SK-N-SH (cell line): ENCODE results near the gene TPMT. TPM values are rescaled to one million over a fixed set of nuclear protein-coding genes. Genes with fewer than 3 reads are reported as not detected.

Experiments
- CTCF ChIA-PET: fragments of 300-600, 350-600 bp; formaldehyde crosslinking; extraction: SDS; loops from one replicate; lab custom pipeline; 2021; lab: Yijun Ruan, JAX
- POLR2A ChIA-PET: fragments of 350-600 bp; sonication (Branson Sonifier 250); formaldehyde crosslinking; extraction: SDS; loops from one replicate; lab custom pipeline; 2020; ENCODE audit warnings: antibody characterized with exemption, inconsistent platforms; lab: Yijun Ruan, JAX
- DNase-seq: peaks from one replicate; pipeline ENCODE4 v3.0.0; 2012
- H2AFZ ChIP-seq: fragments of 200-600 bp; sonication (generic); 2 replicates; pipeline ENCODE4 v1.8.1; 2016; ENCODE audit warnings: antibody characterized with exemption, mild to moderate bottlenecking, low read depth
- H3F3A ChIP-seq: fragments of 200-600 bp; sonication (generic); replicated peaks from 2 replicates; pipeline ENCODE3; 2016; ENCODE audit warnings: antibody characterized with exemption, mild to moderate bottlenecking; ENCODE audit not compliant: insufficient read depth
- H3K27ac ChIP-seq, 2 experiments: fragments of 200-500 bp in 1 of 2; fragments of 200-600 bp in 1 of 2; sonication (Bioruptor generic) in 1 of 2; sonication (generic), shearing (Covaris generic) in 1 of 2; 2 replicates each; pipeline versions ENCODE4 v1.5.1 to v1.6.1; 2014 to 2016; ENCODE audit warnings: low read depth in 2 of 2, inconsistent platforms in 1 of 2, low read length in 1 of 2, mild to moderate bottlenecking in 1 of 2, mixed read lengths in 1 of 2
- H3K27me3 ChIP-seq: fragments of 200-600 bp; sonication (generic), shearing (Covaris generic); 2 replicates; pipeline ENCODE4 v1.6.1; 2016; ENCODE audit warnings: mixed run types; ENCODE audit not compliant: insufficient read depth
- H3K36me3 ChIP-seq, 2 experiments: fragments of 200-500 bp in 1 of 2; fragments of 200-600 bp in 1 of 2; sonication (Bioruptor generic) in 1 of 2; sonication (generic) in 1 of 2; replicated peaks in 1 of 2; 2 replicates each; pipeline versions ENCODE3 to v1.5.1; 2014 to 2016; ENCODE audit warnings: low read length in 1 of 2, mild to moderate bottlenecking in 1 of 2; ENCODE audit not compliant: insufficient read depth in 2 of 2, control insufficient read depth in 1 of 2
- H3K4me1 ChIP-seq, 2 experiments: fragments of 200-500 bp in 1 of 2; fragments of 200-600 bp in 1 of 2; sonication (Bioruptor generic) in 1 of 2; sonication (generic), shearing (Covaris generic) in 1 of 2; 2 replicates each; pipeline versions ENCODE4 v1.5.1 to v1.6.1; 2014 to 2016; ENCODE audit warnings: low read depth in 1 of 2, low read length in 1 of 2, mixed run types in 1 of 2; ENCODE audit not compliant: insufficient read depth in 2 of 2, control insufficient read depth in 1 of 2
- H3K4me2 ChIP-seq: fragments of 200-600 bp; sonication (generic), shearing (Covaris generic); 2 replicates; pipeline ENCODE4 v1.6.1; 2017; ENCODE audit warnings: mixed run types
- H3K4me3 ChIP-seq, 2 experiments: fragments of 200-500 bp in 1 of 2; fragments of 200-600 bp in 1 of 2; sonication (Bioruptor generic) in 1 of 2; sonication (generic), shearing (Covaris generic) in 1 of 2; 2 replicates each; pipeline versions ENCODE4 v1.5.1 to v1.8.1; 2014 to 2016; ENCODE audit warnings: low read depth in 2 of 2, inconsistent platforms in 1 of 2, low read length in 1 of 2, mild to moderate bottlenecking in 1 of 2, mixed read lengths in 1 of 2, moderate library complexity in 1 of 2
- H3K79me2 ChIP-seq: fragments of 200-600 bp; sonication (generic); 2 replicates; pipeline ENCODE4 v1.8.1; 2017; ENCODE audit warnings: mild to moderate bottlenecking; ENCODE audit not compliant: insufficient read depth
- H3K9ac ChIP-seq: fragments of 200-600 bp; sonication (generic); 2 replicates; pipeline ENCODE4 v1.6.1; 2017; ENCODE audit warnings: mixed run types
- H3K9me2 ChIP-seq: fragments of 200-600 bp; sonication (generic); 2 replicates; pipeline ENCODE4 v1.6.1; 2017; ENCODE audit warnings: mixed run types
- H3K9me3 ChIP-seq: fragments of 200-600 bp; sonication (generic); 2 replicates; pipeline ENCODE4 v1.6.1; 2017; ENCODE audit warnings: mixed run types, mild to moderate bottlenecking, moderate library complexity
- H4K20me1 ChIP-seq: fragments of 200-600 bp; sonication (generic); 2 replicates; pipeline ENCODE4 v1.6.1; 2017; ENCODE audit warnings: mild to moderate bottlenecking, mixed run types; ENCODE audit not compliant: insufficient read depth
- CTCF ChIP-seq: fragments of 200-600 bp; sonication (generic); IDR thresholded peaks from 2 replicates; pipeline ENCODE4 v1.6.1; 2017; ENCODE audit warnings: antibody characterized with exemption, mild to moderate bottlenecking, moderate library complexity
- ELF1 ChIP-seq: IDR thresholded peaks from 2 replicates; pipeline ENCODE4 v1.4.0; 2012
- EZH2phosphoT487 ChIP-seq: fragments of 200-600 bp; sonication (generic); IDR thresholded peaks from 2 replicates; pipeline ENCODE4 v1.6.1; 2017; ENCODE audit warnings: low read depth, mixed run types, mild to moderate bottlenecking, antibody characterized with exemption, moderate library complexity, borderline replicate concordance
- FOXJ3 ChIP-seq: sonication (generic); formaldehyde crosslinking; IDR thresholded peaks from 2 replicates; pipeline ENCODE4 v1.5.1; 2020; ENCODE audit warnings: mild to moderate bottlenecking, missing genetic modification reagents
- IRF3 ChIP-seq: fragments of 150-350 bp; IDR thresholded peaks from 2 replicates; pipeline ENCODE4 v1.6.1; 2016; ENCODE audit warnings: mild to moderate bottlenecking, low read depth, low read length
- MEF2A ChIP-seq: IDR thresholded peaks from 2 replicates; pipeline ENCODE4 v1.4.0; 2012; ENCODE audit warnings: low read depth, borderline replicate concordance
- NFIC ChIP-seq: IDR thresholded peaks from 2 replicates; pipeline ENCODE4 v1.4.0; 2012; ENCODE audit warnings: borderline replicate concordance
- NRF1 ChIP-seq: IDR thresholded peaks from 2 replicates; pipeline ENCODE4 v1.6.1; 2012; ENCODE audit warnings: low read depth, mild to moderate bottlenecking, low read length
- RAD21 ChIP-seq: IDR thresholded peaks from 2 replicates; pipeline ENCODE4 v1.6.1; 2012; ENCODE audit warnings: mild to moderate bottlenecking, low read length
- REST ChIP-seq: IDR thresholded peaks from 2 replicates; pipeline ENCODE4 v1.6.1; 2012; ENCODE audit warnings: mild to moderate bottlenecking, low read depth, low read length, moderate library complexity
- SMC3 ChIP-seq: IDR thresholded peaks from 2 replicates; pipeline ENCODE4 v1.6.1; 2012; ENCODE audit warnings: low read depth, low read length, improper control_type of control experiment
- TAF1 ChIP-seq: IDR thresholded peaks from 2 replicates; pipeline ENCODE4 v1.6.1; 2012; ENCODE audit warnings: low read depth, mild to moderate bottlenecking, low read length, moderate library complexity, borderline replicate concordance
- TCF12 ChIP-seq: IDR thresholded peaks from 2 replicates; pipeline ENCODE4 v1.4.0; 2012
- YY1 ChIP-seq: IDR thresholded peaks from 2 replicates; pipeline ENCODE4 v1.4.0; 2012; ENCODE audit warnings: low read depth, mild to moderate bottlenecking
- ZBTB33 ChIP-seq: IDR thresholded peaks from 2 replicates; pipeline ENCODE4 v1.4.0; 2012; ENCODE audit warnings: low read depth, borderline replicate concordance
- WGBS: methylation state at CpG from one replicate; pipeline ENCODE4 v1.1.6; 2017; ENCODE audit warnings: low lambda C conversion rate; 5-methylcytosine and 5-hydroxymethylcytosine counted together
- polyA plus RNA-seq, 3 experiments: library from polyadenylated mRNA; depleted of rRNA; stranded (reverse); fragments of >200 nt; gene quantifications; 2 replicates each; pipeline ENCODE4 v1.2.3, GENCODE V29; 2012

Gene TPMT
- polyA plus RNA-seq, 1 of the 3 experiments (the other 2 are of a cell fraction) = 8.1 TPM

GRCh38 chr6:18119236-18119635 is 35.6 kb downstream of the TPMT start:
- TF ChIP-seq YY1 (no peak), ZBTB33 (no peak), EZH2phosphoT487 (no peak), CTCF (no peak), FOXJ3 (CRISPR knock-in tag) (no peak), TAF1 (no peak), NRF1 (no peak), REST (no peak), RAD21 (no peak), IRF3 (no peak), MEF2A (no peak), ELF1 (no peak), SMC3 (no peak), NFIC (no peak), TCF12 (no peak)
- TF ChIP-seq, all 33 proteins: peak for 0
- no peak overlapping the region for H3K4me3 ChIP-seq
- CTCF ChIA-PET = no interaction called here
- H3K9me3 ChIP-seq = no peaks in the 10 kb centered on the region
- H3K27ac ChIP-seq = no peak overlapping the region
- no peak overlapping the region for H2AFZ ChIP-seq
- peaks cover 0 to 5% of the 10 kb centered on the region in 2 experiments; a peak in 1 of 4 replicates for H3K4me1 ChIP-seq
- no peak overlapping the region for H3K9ac ChIP-seq
- H3K79me2 ChIP-seq = no peaks in the 10 kb centered on the region
- no peak overlapping the region for H3K4me2 ChIP-seq
- no peaks in the 10 kb centered on the region for H4K20me1 ChIP-seq
- H3K27me3 ChIP-seq = no peaks in the 10 kb centered on the region
- H3K36me3 ChIP-seq = no peaks in the 10 kb centered on the region
- POLR2A ChIA-PET = no interaction called here
- H3K9me2 ChIP-seq = no peaks in the 10 kb centered on the region
- WGBS = 74% methylated on average over 5 of the region's 5 CpGs
- no peaks in the 10 kb centered on the region for H3F3A ChIP-seq
- no peak for DNase-seq
